ENCODE results near the gene RIOK1.

GRCh38 chr6:7390226-7390878 lies 744 bp downstream of the RIOK1 start:
- TF ChIP-seq, protein P1, sequence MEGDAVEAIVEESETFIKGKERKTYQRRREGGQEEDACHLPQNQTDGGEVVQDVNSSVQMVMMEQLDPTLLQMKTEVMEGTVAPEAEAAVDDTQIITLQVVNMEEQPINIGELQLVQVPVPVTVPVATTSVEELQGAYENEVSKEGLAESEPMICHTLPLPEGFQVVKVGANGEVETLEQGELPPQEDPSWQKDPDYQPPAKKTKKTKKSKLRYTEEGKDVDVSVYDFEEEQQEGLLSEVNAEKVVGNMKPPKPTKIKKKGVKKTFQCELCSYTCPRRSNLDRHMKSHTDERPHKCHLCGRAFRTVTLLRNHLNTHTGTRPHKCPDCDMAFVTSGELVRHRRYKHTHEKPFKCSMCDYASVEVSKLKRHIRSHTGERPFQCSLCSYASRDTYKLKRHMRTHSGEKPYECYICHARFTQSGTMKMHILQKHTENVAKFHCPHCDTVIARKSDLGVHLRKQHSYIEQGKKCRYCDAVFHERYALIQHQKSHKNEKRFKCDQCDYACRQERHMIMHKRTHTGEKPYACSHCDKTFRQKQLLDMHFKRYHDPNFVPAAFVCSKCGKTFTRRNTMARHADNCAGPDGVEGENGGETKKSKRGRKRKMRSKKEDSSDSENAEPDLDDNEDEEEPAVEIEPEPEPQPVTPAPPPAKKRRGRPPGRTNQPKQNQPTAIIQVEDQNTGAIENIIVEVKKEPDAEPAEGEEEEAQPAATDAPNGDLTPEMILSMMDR (IDR thresholded peaks at IDR 0.05), result no peak
- TF ChIP-seq POLR2AphosphoS5 (IDR thresholded peaks at IDR 0.05), result no peak
